NCI-H1436 (cell line): ENCODE results near the gene COLGALT1.
"Not testable (repeated sequence)": the region's sequence is repeated elsewhere in the genome, so short reads cannot be mapped to it uniquely, and the experiment has no call there.

ENCODE experiments used
- DNase-seq: peaks from one replicate; lab custom pipeline; 2025; lab: John Stamatoyannopoulos, UW

The COLGALT1 gene

GRCh38 chr19:17560205-17560595 is 4.8 kb downstream of the COLGALT1 start:
- DNase-seq: no peak

GRCh38 chr19:17562097-17562496 is 6.6 kb downstream of the COLGALT1 start:
- no peak for DNase-seq

GRCh38 chr19:17562561-17562960 is 7.1 kb downstream of the COLGALT1 start:
- DNase-seq: no peak

DNA sequence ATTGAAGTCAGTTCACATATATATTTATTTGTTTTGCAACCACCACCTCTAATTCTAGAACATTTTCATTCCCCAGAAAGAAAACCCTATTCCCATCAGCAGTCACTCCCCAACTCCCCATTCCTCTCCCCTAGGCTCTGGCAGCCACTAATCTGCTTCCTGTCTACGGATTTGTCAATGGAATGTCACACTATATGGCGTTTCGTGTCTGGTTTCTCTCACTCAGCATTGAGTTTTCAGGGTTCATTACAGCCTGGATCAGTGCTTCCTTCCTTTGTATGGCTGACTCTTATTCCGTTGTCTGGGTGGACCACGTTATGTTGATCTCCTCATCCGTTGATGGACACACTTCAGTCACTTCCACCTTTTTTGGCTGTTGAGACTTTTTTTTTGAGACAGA is 9.3 kb downstream of the COLGALT1 start:
- DNase-seq: no peak

DNA sequence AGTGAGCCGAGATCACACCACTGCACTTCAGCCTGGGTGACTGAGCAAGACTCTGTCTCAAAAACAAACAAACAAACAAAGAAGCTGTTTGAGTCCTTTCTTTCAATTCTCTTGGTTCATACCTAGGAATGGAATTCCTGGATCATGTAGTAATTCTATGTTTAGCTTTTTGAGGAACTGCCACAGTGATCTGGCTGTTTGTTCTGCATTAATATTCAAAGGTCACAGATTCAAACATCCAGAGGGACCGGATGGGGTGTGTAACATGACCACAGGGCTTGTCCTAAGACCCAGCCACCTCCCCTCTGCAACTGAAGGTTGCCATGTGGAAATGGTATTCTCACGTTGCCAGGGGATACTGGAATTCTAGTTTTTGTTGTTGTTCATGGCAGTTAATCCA is 10.2 kb downstream of the COLGALT1 start:
- DNase-seq: no peak

DNA sequence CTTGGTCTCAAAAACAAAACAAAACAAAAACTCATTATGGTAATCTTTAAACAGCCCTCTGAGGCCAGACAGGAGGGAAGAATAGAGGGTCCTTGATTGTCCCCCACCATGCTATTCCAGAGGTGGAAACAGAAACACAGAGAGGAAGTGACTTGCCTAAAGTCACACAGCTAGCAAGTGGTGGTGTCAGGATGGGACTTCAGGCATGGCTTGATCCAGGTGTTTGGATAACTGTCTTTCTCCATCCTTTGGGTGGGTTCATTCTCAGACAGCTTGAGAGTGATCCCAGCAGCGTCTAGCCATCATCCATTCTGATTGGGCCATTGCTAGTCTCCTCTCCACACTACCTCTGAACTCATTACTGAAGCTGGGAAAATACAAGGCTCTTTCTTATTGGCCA is 12.5 kb downstream of the COLGALT1 start:
- no peak for DNase-seq

DNA sequence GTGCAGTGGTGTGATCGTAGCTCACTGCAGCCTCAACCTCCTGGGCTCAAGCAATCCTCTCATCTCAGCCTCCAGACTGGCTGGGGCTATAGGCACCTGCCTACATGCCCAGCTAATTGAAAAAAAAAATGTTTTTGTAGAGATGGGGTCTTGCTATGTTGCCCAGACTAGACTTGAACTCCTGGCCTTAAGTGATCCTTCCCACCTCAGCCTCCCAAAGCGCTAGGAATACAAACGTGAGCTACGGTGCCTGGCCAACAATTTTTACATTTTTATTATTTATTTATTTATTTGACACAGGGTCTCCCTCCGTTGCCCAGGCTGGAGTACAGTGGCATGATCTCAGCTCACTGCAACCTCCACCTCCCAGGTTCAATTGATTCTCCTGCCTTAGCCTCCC is 14.8 kb downstream of the COLGALT1 start:
- not testable (repeated sequence) for DNase-seq

DNA sequence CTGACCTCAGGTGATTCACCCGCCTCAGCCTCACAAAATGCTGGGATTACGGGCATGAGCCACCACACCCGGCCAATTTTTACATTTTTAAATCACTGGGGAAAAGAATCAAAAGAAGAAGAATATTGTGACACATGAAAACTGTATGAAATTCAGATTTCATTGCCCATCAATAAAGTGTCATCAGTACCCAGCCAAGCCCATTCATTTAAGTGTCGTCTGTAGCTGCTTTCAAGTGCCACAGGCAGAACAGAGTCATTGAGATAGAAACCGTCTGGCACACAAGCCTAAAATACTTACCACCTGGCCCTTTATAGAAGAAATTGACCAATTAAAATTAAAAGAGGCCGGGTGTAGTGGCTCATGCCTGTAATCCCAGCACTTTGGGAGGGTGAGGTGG is 15.3 kb downstream of the COLGALT1 start:
- DNase-seq: peak; percentile 52

GRCh38 chr19:17572638-17573037 is 17.2 kb downstream of the COLGALT1 start:
- DNase-seq: no peak

DNA sequence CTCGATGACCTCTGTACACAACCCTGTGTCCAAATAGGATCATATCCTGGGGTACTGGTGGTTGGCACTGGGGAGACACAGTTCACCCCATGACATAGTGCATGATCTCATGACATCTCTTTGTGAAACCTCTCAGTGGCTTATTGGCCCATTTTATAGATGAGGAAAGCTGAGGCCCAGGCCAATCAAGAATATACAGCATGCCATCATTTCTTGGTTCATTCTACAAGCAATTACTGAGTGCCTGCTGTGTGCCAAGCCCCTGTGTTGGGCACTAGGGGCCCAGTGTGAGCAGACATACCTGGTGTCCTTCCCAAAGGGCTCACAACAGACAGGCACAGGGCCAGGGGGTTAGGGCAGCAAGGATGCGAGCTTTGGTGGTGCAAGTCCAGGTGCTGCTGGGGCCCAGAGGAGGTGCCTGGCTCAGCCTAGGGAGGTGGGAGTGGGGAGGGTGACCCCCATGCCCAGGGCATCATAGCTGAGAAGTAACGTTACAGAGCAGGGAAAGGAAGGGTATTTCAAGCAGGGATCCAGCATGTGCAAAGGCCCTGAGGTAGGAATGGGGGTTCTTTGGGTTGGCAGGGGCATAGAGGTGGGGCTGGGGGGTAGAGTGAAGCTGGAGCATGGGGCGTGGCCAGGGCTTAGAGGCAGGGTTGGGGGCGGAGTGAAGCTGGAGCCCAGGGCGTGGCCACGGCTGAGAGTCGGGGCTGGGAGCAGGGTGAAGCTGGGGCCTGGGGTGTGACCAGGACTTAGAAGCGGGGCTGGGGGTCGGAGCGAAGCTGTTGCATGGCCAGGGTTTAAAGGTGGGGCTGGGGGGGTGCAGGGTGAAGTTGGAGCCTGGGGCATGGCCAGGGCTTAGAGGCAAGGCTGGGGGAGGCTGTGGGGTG is 20.7 kb downstream of the COLGALT1 start:
- no peak for DNase-seq

GRCh38 chr19:17576758-17577456 is 21.5 kb downstream of the COLGALT1 start:
- peak; percentile 28 for DNase-seq

GRCh38 chr19:17577457-17578097 is 22.1 kb downstream of the COLGALT1 start:
- DNase-seq: no peak

- peak; percentile 19 for DNase-seq
These were observed 24.3 kb downstream of the COLGALT1 start for GRCh38 chr19:17579661-17580244.

DNA sequence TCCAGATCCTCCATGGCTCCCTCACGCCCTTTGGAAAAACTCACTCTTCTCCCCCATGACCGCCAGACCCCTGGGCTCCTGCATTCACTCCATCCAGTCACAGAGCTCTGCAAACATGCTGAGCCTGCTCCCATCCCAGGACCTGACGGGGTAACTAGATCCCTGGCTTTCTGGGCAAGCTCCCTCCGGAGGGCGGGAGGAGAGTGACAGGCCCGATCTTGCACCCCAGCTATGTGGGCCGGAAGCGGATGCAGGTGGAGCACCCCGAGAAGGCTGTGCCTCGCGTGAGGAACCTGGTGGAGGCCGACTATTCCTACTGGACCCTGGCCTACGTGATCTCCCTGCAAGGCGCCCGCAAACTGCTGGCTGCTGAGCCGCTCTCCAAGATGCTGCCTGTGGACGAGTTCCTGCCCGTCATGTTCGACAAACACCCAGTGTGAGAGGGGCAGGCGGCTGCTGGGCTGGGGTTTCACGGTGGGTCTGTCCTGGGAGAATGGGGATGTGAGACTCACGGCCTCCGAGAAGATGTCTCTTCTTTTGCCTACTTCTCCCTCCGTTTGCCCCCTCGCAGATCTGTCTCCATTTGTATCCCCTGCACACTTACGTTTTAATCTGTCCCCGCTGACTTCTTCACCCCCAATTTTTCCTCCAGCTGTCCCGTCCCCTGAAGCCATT is 25.2 kb downstream of the COLGALT1 start:
- no peak for DNase-seq

- DNase-seq: no peak
These were observed 25.9 kb downstream of the COLGALT1 start for GRCh38 chr19:17581211-17581874.

DNA sequence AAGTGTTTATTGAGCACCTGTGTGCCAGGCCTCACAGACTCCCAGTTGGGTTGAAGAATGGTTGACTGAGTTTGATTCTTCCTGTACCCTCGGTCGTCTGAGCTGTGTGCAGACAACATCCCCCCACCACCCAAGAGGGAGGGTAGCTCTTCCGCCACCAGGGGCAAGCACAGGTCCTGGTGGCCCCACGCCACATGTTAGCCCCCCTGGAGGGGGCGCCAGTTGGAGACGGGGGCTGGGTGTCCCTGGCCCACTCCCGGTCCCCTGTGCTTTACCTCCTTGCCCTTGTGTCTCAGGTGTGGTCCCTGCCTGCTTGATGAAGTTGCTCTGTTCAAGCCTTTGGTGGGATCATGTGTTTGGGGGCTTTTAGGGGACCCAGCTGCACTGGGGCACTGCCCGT is 27.2 kb downstream of the COLGALT1 start:
- DNase-seq: no peak

DNA sequence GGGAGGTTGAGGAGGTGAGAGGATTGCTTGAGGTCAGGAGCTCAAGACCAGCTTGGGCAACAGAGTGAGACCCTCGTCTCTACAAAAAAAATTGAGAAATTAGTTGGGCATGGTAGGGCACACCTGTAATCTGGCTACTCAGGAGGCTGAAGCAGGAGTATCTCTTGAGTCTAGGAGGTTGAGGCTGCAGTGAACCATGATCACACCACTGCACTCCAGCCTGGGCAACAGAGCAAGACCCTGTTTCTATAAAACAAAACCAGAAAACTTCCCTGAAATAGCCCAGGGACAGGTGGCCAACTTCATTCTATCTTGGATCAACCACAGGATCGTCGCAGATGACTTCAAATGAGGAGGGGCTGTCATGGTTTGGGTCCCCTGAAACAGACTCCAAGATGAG is 28.7 kb downstream of the COLGALT1 start:
- no peak for DNase-seq

DNA sequence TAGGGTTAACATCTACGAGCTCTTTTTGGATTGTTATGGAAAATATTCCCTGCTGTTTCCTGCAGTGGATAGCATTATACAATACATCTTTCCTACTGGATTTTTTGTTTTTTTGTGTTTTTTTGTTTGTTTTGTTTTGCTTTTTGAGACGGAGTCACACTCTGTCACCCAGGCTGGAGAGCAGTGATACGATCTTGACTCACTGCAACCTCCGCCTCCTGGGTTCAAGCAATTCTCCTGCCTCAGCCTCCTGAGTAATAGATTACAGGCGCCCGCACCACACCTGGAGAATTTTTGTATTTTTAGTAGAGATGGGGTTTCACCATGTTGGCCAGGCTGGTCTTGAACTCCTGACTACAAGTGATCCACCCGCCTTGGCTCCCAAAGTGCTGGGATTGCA is 29.9 kb downstream of the COLGALT1 start:
- not testable (repeated sequence) for DNase-seq

GRCh38 chr19:17590866-17591265 is 35.4 kb downstream of the COLGALT1 start:
- DNase-seq: no peak

GRCh38 chr19:17594296-17594695 is 38.8 kb downstream of the COLGALT1 start:
- DNase-seq: not testable (repeated sequence)

GRCh38 chr19:17598063-17598462 is 42.6 kb downstream of the COLGALT1 start:
- DNase-seq: not testable (repeated sequence)
